A673 (cell line): ENCODE measurements around the gene NDUFB10. TPM values are rescaled to one million over a fixed set of nuclear protein-coding genes. Genes with fewer than 3 reads are reported as not detected.

Experiments used
- BruUV-seq: library from RNA; stranded (reverse); fragments of 400-500 nt; replicated peaks from 2 replicates; lab custom pipeline; 2021; lab: Mats Ljungman, UMichigan
- CTCF ChIA-PET: fragments of 300-600 bp; sonication (Branson Sonifier 250); formaldehyde crosslinking; loops from one replicate; lab custom pipeline; 2022; ENCODE audit warnings: antibody characterized with exemption; lab: Charles Lee
- POLR2A ChIA-PET: fragments of 300-600 bp; sonication (Branson Sonifier 250); formaldehyde crosslinking; loops from one replicate; lab custom pipeline; 2022; ENCODE audit warnings: antibody characterized with exemption; ENCODE audit not compliant: low non-redundant PET; lab: Charles Lee
- DNase-seq: peaks from one replicate; pipeline ENCODE4 v3.0.0-alpha.2; 2015; ENCODE audit warnings: low spot score
- H3K27ac ChIP-seq: fragments of 200-600 bp; sonication (generic); 2 replicates; pipeline ENCODE4 v1.5.1; 2016; ENCODE audit warnings: mixed run types, low read depth, mild to moderate bottlenecking, mixed read lengths, antibody characterized with exemption, low read length; ENCODE audit not compliant: poor library complexity, severe bottlenecking
- H3K27me3 ChIP-seq: fragments of 200-600 bp; sonication (generic); replicated peaks from 2 replicates; pipeline ENCODE4 v1.6.1; 2017; ENCODE audit warnings: mixed run types, low read depth, mild to moderate bottlenecking, mixed read lengths, antibody characterized with exemption, low read length; ENCODE audit not compliant: insufficient read depth, poor library complexity
- H3K36me3 ChIP-seq: fragments of 200-600 bp; sonication (generic); 2 replicates; pipeline ENCODE4 v1.6.1; 2016; ENCODE audit warnings: mixed run types, mild to moderate bottlenecking, mixed read lengths, antibody characterized with exemption, low read length; ENCODE audit not compliant: insufficient read depth, poor library complexity, severe bottlenecking
- H3K4me1 ChIP-seq: fragments of 200-600 bp; sonication (generic); 2 replicates; pipeline ENCODE4 v1.6.1; 2017; ENCODE audit warnings: mixed run types, mild to moderate bottlenecking, mixed read lengths, antibody characterized with exemption, low read length; ENCODE audit not compliant: insufficient read depth, poor library complexity, severe bottlenecking
- H3K4me3 ChIP-seq: fragments of 200-600 bp; sonication (generic); 2 replicates; pipeline ENCODE4 v1.5.1; 2016; ENCODE audit warnings: low read depth, mixed run types, mild to moderate bottlenecking, mixed read lengths, low read length; ENCODE audit not compliant: poor library complexity, severe bottlenecking
- H3K9me3 ChIP-seq: fragments of 200-600 bp; sonication (generic); 2 replicates; pipeline ENCODE4 v1.6.1; 2016; ENCODE audit warnings: mixed run types, low read depth, mild to moderate bottlenecking, mixed read lengths, antibody characterized with exemption, low read length; ENCODE audit not compliant: poor library complexity, severe bottlenecking
- CTCF ChIP-seq: fragments of 300-800, 200-600 bp; sonication (generic); conservative IDR thresholded peaks from 2 replicates; pipeline ENCODE4 v1.5.1; 2017; ENCODE audit warnings: low read depth, mild to moderate bottlenecking, antibody characterized with exemption, low read length, moderate library complexity, mixed read lengths
- EZH2 ChIP-seq: fragments of 200-600 bp; sonication (generic); IDR thresholded peaks from 2 replicates; pipeline ENCODE4 v1.6.1; 2017; ENCODE audit warnings: borderline replicate concordance, low read depth, mild to moderate bottlenecking, mixed read lengths, antibody characterized with exemption, low read length; ENCODE audit not compliant: poor library complexity, severe bottlenecking
- intact Hi-C: fragments of 100-400 bp; cut with micrococcal nuclease; formaldehyde crosslinking; loops from one replicate; pipeline ENCODE4 v1.10.0; 2022; ENCODE audit not compliant: unreplicated experiment
- total RNA-seq: library from RNA; stranded (reverse); gene quantifications from 2 replicates; pipeline ENCODE4 v1.2.3, GENCODE V29; 2021

NDUFB10 gene
- total RNA-seq, 1 experiment from 2014 or later, result 178 TPM

- ChIA-PET CTCF (no interaction called here), POLR2A (no interaction called here)
- Histone ChIP-seq H3K27ac (no peak overlapping the region), H3K36me3 (no peaks in the 10 kb centered on the region), H3K9me3 (no peaks in the 10 kb centered on the region), H3K4me1 (peaks cover 5% of the 10 kb centered on the region), H3K4me3 (no peak overlapping the region), H3K27me3 (no peaks in the 10 kb centered on the region)
- TF ChIP-seq CTCF (no peak; the same call in 1 of the 2 replicates), EZH2 (no peak)
- BruUV-seq, result no TSS peak
- no peak for DNase-seq
- intact Hi-C loops, result no loop called here
These were observed 27.0 kb upstream of the NDUFB10 start for GRCh38 chr16:1932050-1933028.

GRCh38 chr16:1933097-1933661 lies 26.2 kb upstream of the NDUFB10 start:
- POLR2A ChIA-PET, result interaction anchor here (0.6 kb wide), 1 partner anchor 16 kb away, joined by 19 read pairs; no protein-coding TSS in a partner anchor
- Histone ChIP-seq H3K4me3 (no peak overlapping the region), H3K27ac (no peak overlapping the region), H3K9me3 (no peaks in the 10 kb centered on the region), H3K4me1 (peaks cover 5% of the 10 kb centered on the region), H3K36me3 (no peaks in the 10 kb centered on the region), H3K27me3 (no peaks in the 10 kb centered on the region)
- intact Hi-C loops, result no loop called here
- TF ChIP-seq EZH2, result no peak
- TF ChIP-seq CTCF, result no peak
- CTCF ChIA-PET, result no interaction called here
- DNase-seq, result no peak
- no TSS peak for BruUV-seq

GRCh38 chr16:1936945-1937479 lies 22.3 kb upstream of the NDUFB10 start:
- ChIA-PET POLR2A (no interaction called here), CTCF (no interaction called here)
- Histone ChIP-seq H3K27ac (no peak overlapping the region), H3K36me3 (no peaks in the 10 kb centered on the region), H3K27me3 (no peaks in the 10 kb centered on the region), H3K9me3 (no peaks in the 10 kb centered on the region), H3K4me1 (peaks cover 4% of the 10 kb centered on the region), H3K4me3 (no peak overlapping the region)
- intact Hi-C loops, result no loop called here
- no TSS peak for BruUV-seq
- no peak for TF ChIP-seq CTCF
- no peak for TF ChIP-seq EZH2
- DNase-seq, result no peak
